Loucy (cell line): ENCODE data around the gene SLC7A9.

Experiments used
- H2AFZ ChIP-seq: fragments of 200-600 bp; sonication (generic); 2 replicates; pipeline ENCODE4 v1.6.0; 2016; ENCODE audit warnings: antibody characterized with exemption, mild to moderate bottlenecking, low read length, moderate library complexity
- H3F3A ChIP-seq: fragments of 200-600 bp; 2 replicates; pipeline ENCODE4 v1.6.0; 2016; ENCODE audit warnings: antibody characterized with exemption, low read depth, mild to moderate bottlenecking
- H3K27me3 ChIP-seq: fragments of 200-600 bp; sonication (generic); 2 replicates; pipeline ENCODE4 v1.6.1; 2014; ENCODE audit warnings: low read length, mild to moderate bottlenecking; ENCODE audit not compliant: insufficient read depth, poor library complexity, severe bottlenecking
- H3K36me3 ChIP-seq: fragments of 200-600 bp; sonication (generic); 2 replicates; pipeline ENCODE4 v1.6.1; 2016; ENCODE audit warnings: low read length; ENCODE audit not compliant: insufficient read depth
- H3K4me1 ChIP-seq: fragments of 200-600 bp; sonication (generic); 2 replicates; pipeline ENCODE4 v1.5.1; 2014; ENCODE audit warnings: low read length, mild to moderate bottlenecking; ENCODE audit not compliant: insufficient read depth, poor library complexity, severe bottlenecking
- H3K4me2 ChIP-seq: fragments of 200-600 bp; sonication (generic); 2 replicates; pipeline ENCODE4 v1.6.0; 2014; ENCODE audit warnings: antibody characterized with exemption, low read length, low read depth, mild to moderate bottlenecking; ENCODE audit not compliant: poor library complexity, severe bottlenecking
- H3K4me3 ChIP-seq: fragments of 200-600 bp; sonication (generic); 2 replicates; pipeline ENCODE4 v1.5.1; 2014; ENCODE audit warnings: low read length, mild to moderate bottlenecking, mixed read lengths; ENCODE audit not compliant: poor library complexity, severe bottlenecking
- H3K79me2 ChIP-seq: fragments of 200-600 bp; sonication (generic); 2 replicates; pipeline ENCODE4 v1.6.1; 2014; ENCODE audit warnings: low read length; ENCODE audit not compliant: insufficient read depth
- H3K9ac ChIP-seq: fragments of 200-600 bp; sonication (generic); 2 replicates; pipeline ENCODE4 v1.6.0; 2014; ENCODE audit warnings: mild to moderate bottlenecking, low read depth, low read length, moderate library complexity; ENCODE audit not compliant: poor library complexity, severe bottlenecking
- H3K9me2 ChIP-seq: fragments of 200-600 bp; sonication (generic); replicated peaks from 2 replicates; pipeline ENCODE4 v1.6.1; 2016; ENCODE audit warnings: low read depth, low read length, mixed read lengths
- H3K9me3 ChIP-seq: fragments of 200-600 bp; sonication (generic); 2 replicates; pipeline ENCODE4 v1.6.1; 2014; ENCODE audit warnings: mild to moderate bottlenecking, antibody characterized with exemption, low read length, low read depth; ENCODE audit not compliant: insufficient read depth
- H4K20me1 ChIP-seq: fragments of 200-600 bp; sonication (generic); 2 replicates; pipeline ENCODE4 v1.6.0; 2014; ENCODE audit warnings: antibody characterized with exemption, low read length, mild to moderate bottlenecking; ENCODE audit not compliant: insufficient read depth, poor library complexity, severe bottlenecking
- EZH2phosphoT487 ChIP-seq: fragments of 200-600 bp; IDR thresholded peaks from 2 replicates; pipeline ENCODE4 v1.6.1; 2018; ENCODE audit warnings: antibody characterized with exemption, mild to moderate bottlenecking, moderate library complexity, borderline replicate concordance
- TF ChIP-seq, protein P1 (sequence below): fragments of 200-600 bp; sonication (generic); conservative IDR thresholded peaks from 2 replicates; pipeline ENCODE4 v1.5.1; 2014; ENCODE audit warnings: mild to moderate bottlenecking, antibody characterized with exemption, low read length

The SLC7A9 gene

DNA sequence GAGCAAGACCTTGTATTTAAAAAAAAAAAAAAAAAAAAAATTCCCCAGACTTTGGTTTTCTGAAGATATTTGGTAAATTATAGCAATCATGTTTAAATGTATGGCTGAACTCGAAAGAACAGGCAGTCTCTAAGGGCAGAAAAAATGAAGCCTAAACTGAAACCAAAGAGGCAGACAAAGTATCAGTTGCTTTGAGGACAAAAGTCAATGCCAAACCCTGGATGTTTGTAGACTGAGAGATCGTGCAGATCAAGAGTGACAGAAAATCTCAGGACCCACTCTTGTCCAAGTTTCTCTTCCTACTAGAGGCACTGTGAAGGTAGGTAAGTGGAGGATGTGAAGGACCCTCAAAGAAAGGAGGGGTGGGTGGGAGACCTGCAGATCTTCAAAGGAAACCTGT lies 11.1 kb upstream of the SLC7A9 start:
- Histone ChIP-seq H3K9me2 (no peaks in the 10 kb centered on the region), H3K9ac (no peak overlapping the region), H3K4me2 (no peak overlapping the region), H3K9me3 (no peaks in the 10 kb centered on the region), H2AFZ (no peak overlapping the region), H3K4me1 (no peaks in the 10 kb centered on the region), H3K27me3 (no peaks in the 10 kb centered on the region), H3K4me3 (no peak overlapping the region), H3K79me2 (no peaks in the 10 kb centered on the region), H3K36me3 (no peaks in the 10 kb centered on the region), H4K20me1 (no peaks in the 10 kb centered on the region), H3F3A (no peaks in the 10 kb centered on the region)
- TF ChIP-seq EZH2phosphoT487, result no peak
- TF ChIP-seq, protein P1, sequence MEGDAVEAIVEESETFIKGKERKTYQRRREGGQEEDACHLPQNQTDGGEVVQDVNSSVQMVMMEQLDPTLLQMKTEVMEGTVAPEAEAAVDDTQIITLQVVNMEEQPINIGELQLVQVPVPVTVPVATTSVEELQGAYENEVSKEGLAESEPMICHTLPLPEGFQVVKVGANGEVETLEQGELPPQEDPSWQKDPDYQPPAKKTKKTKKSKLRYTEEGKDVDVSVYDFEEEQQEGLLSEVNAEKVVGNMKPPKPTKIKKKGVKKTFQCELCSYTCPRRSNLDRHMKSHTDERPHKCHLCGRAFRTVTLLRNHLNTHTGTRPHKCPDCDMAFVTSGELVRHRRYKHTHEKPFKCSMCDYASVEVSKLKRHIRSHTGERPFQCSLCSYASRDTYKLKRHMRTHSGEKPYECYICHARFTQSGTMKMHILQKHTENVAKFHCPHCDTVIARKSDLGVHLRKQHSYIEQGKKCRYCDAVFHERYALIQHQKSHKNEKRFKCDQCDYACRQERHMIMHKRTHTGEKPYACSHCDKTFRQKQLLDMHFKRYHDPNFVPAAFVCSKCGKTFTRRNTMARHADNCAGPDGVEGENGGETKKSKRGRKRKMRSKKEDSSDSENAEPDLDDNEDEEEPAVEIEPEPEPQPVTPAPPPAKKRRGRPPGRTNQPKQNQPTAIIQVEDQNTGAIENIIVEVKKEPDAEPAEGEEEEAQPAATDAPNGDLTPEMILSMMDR, result no peak

DNA sequence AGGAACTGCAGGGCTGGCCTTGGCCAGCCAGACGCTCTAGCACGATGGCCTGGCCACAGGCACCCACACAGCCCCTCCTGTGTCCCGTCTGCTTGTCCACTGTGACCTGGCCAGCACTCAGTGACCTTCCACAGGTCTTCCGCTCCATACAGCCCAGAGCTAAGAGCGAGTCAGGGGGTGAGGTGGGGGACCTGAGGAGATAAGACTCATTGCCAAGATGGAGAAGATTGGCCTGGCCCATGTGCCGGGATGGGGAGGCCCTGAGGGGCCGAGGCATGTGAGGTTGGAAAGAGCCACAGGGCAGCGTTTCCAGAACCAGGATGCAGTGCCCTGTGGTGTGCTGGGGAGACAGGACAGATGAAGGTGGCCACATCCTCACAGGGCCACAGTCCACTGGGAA lies 10.2 kb upstream of the SLC7A9 start:
- H3K79me2 ChIP-seq, result no peaks in the 10 kb centered on the region
- H3K4me1 ChIP-seq, result no peaks in the 10 kb centered on the region
- no peak overlapping the region for H2AFZ ChIP-seq
- no peaks in the 10 kb centered on the region for H3K9me2 ChIP-seq
- no peaks in the 10 kb centered on the region for H3K27me3 ChIP-seq
- H3K9ac ChIP-seq, result no peak overlapping the region
- H3F3A ChIP-seq, result no peaks in the 10 kb centered on the region
- no peaks in the 10 kb centered on the region for H3K9me3 ChIP-seq
- H3K4me2 ChIP-seq, result no peak overlapping the region
- TF ChIP-seq EZH2phosphoT487, result no peak
- TF ChIP-seq, protein P1, result no peak
- no peaks in the 10 kb centered on the region for H4K20me1 ChIP-seq
- H3K4me3 ChIP-seq, result no peak overlapping the region
- no peaks in the 10 kb centered on the region for H3K36me3 ChIP-seq

DNA sequence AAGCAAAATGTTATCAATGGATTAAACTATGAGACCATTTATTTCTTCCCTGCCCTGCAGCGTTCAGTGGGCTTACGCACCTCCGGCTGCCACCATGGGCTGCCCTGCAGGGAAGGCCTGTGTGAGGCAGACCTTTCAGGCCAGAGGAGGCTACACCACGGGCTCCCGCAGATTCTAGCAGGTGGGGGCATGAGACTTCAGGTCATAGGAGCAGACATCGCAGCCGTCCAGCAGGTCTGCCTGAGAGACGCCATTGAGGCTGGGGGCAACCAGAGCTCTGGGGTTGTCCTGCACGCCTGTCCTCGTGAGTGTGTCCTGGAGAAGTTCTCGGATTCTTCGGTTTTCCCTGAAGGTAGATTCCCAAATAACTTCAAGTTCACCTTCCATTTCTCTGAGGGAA lies 9.4 kb upstream of the SLC7A9 start:
- no peak overlapping the region for H3K4me2 ChIP-seq
- no peaks in the 10 kb centered on the region for H3F3A ChIP-seq
- H2AFZ ChIP-seq, result no peak overlapping the region
- TF ChIP-seq EZH2phosphoT487, result no peak
- TF ChIP-seq, protein P1, result no peak
- no peaks in the 10 kb centered on the region for H3K9me3 ChIP-seq
- H3K9ac ChIP-seq, result no peak overlapping the region
- no peaks in the 10 kb centered on the region for H4K20me1 ChIP-seq
- H3K4me3 ChIP-seq, result no peak overlapping the region
- no peaks in the 10 kb centered on the region for H3K79me2 ChIP-seq
- no peaks in the 10 kb centered on the region for H3K36me3 ChIP-seq
- no peaks in the 10 kb centered on the region for H3K27me3 ChIP-seq
- H3K9me2 ChIP-seq, result no peaks in the 10 kb centered on the region
- H3K4me1 ChIP-seq, result no peaks in the 10 kb centered on the region
